ENCODE measurements around the gene RSF1. TPM values are rescaled to one million over a fixed set of nuclear protein-coding genes. Genes with fewer than 3 reads are reported as not detected.

Gene RSF1
- total RNA-seq, 1 donor from 2014 or later, result 14.5 TPM

DNA sequence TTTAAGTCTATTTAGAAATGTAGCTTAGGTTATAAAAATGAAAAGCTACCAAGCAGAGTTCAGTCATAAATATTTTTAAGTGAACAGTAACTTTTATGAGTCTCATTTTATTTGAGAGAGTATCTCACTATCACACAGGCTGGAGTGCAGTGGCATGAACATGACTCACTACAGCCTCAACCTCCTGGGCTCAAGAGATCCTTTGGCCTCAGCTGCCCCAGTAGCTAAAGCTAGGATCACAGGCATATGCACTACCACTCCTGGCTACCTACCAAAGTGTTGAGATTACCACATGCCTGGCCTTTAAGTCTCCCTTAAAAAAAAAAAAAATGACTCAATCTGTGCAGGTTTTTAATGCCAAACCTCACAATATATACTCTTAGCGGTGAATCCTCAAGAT lies 148.3 kb downstream of the RSF1 start:
- Histone ChIP-seq H3K27me3 (ENCODE audit: control insufficient read depth, insufficient read depth, low read length) (no peaks in the 10 kb centered on the region), H3K4me3 (ENCODE audit: low read depth, low read length) (no peak overlapping the region), H3K36me3 (ENCODE audit: control insufficient read depth, insufficient read depth, low read length) (peaks cover 4% of the 10 kb centered on the region)
- TF ChIP-seq CTCF (IDR thresholded peaks at IDR 0.05; ENCODE audit: insufficient read depth, low read length, severe bottlenecking), result no peak
- DNase-seq (ENCODE audit: low read depth) (peak; percentile 50), FAIRE-seq (no peak)

- H3K27me3 ChIP-seq (ENCODE audit: control insufficient read depth, insufficient read depth, low read length), result no peaks in the 10 kb centered on the region
- FAIRE-seq (no peak), DNase-seq (ENCODE audit: low read depth) (peak; percentile 64)
- no peak overlapping the region for H3K4me3 ChIP-seq (ENCODE audit: low read depth, low read length)
- no peak for TF ChIP-seq CTCF (IDR thresholded peaks at IDR 0.05; ENCODE audit: insufficient read depth, low read length, severe bottlenecking)
- peaks cover 7% of the 10 kb centered on the region for H3K36me3 ChIP-seq (ENCODE audit: control insufficient read depth, insufficient read depth, low read length)
Observed at GRCh38 chr11:77669848-77670511, 150.5 kb downstream of the RSF1 start.

DNA sequence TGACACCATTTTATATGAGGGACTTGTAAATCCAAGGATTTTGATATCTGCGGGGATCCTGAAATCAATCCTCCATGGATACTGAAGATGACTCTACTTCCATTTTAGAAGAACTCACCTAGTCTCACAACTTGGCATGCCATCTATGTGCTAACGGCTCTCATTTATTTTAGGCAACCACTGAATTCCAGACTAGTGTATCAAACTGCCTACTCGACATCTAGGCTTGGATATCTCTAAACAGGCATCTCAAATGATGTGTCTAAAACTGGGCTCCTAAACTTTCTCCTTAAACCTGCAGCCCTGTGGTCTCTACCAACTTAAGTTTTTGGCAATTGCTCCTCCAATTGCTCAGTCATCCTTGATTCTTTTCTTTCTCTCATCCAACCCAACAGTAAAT lies 151.8 kb downstream of the RSF1 start:
- FAIRE-seq (no peak), DNase-seq (ENCODE audit: low read depth) (no peak)
- no peak overlapping the region for H3K4me3 ChIP-seq (ENCODE audit: low read depth, low read length)
- H3K36me3 ChIP-seq (ENCODE audit: control insufficient read depth, insufficient read depth, low read length), result peaks cover 7% of the 10 kb centered on the region
- TF ChIP-seq CTCF (IDR thresholded peaks at IDR 0.05; ENCODE audit: insufficient read depth, low read length, severe bottlenecking), result no peak
- H3K27me3 ChIP-seq (ENCODE audit: control insufficient read depth, insufficient read depth, low read length), result no peaks in the 10 kb centered on the region

DNA sequence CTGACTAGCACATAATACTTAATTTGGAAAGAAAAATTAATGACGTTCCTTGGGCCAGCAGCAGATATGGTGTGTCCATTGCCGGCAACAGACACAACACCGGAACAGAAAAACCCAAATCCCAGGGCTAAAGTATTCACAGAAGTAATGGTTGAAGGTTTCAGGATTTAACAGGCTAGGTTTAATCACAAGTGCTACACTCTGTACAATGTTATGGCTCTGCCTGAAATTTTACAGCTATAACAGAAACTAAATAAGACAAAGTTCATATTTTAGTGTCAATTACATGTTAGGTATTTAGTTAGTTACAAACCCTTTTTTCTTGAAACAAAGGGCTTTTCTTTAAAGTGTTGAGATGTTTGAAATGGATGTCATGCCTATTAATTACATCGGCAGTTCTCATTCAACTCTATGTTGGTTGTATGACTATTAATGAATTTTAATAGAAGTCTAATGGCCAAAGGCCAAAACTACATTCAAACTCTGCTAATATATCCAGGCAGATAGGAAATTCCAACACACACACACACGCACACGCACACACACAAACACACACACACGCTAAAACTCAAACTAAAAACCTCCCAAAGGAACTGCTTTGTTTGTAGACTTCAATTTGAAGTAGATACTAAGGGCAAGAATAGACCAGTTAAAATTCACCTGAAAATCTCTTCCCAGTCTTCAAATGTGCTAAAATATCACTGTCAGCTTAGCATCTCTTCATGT lies 155.1 kb downstream of the RSF1 start:
- peaks cover 7% of the 10 kb centered on the region for H3K36me3 ChIP-seq (ENCODE audit: control insufficient read depth, insufficient read depth, low read length)
- DNase-seq (ENCODE audit: low read depth) (no peak), FAIRE-seq (no peak)
- H3K4me3 ChIP-seq (ENCODE audit: low read depth, low read length), result no peak overlapping the region
- TF ChIP-seq CTCF (IDR thresholded peaks at IDR 0.05; ENCODE audit: insufficient read depth, low read length, severe bottlenecking), result no peak
- H3K27me3 ChIP-seq (ENCODE audit: control insufficient read depth, insufficient read depth, low read length), result no peaks in the 10 kb centered on the region

- H3K36me3 ChIP-seq (ENCODE audit: control insufficient read depth, insufficient read depth, low read length), result no peaks in the 10 kb centered on the region
- TF ChIP-seq CTCF (IDR thresholded peaks at IDR 0.05; ENCODE audit: insufficient read depth, low read length, severe bottlenecking), result no peak
- no peak for DNase-seq (ENCODE audit: low read depth)
- no peak for FAIRE-seq
- H3K27me3 ChIP-seq (ENCODE audit: control insufficient read depth, insufficient read depth, low read length), result no peaks in the 10 kb centered on the region
- H3K4me3 ChIP-seq (ENCODE audit: low read depth, low read length), result no peak overlapping the region
Observed at GRCh38 chr11:77661670-77662069, 158.9 kb downstream of the RSF1 start.

All from bronchial epithelial cell (primary cell).